HEK293 (cell line): Measurements from ENCODE around the gene ZNF653.

Experiments
- GLI2 ChIP-seq: fragments of 450-650 bp; formaldehyde crosslinking; IDR thresholded peaks from 2 replicates; pipeline ENCODE4; 2017; ENCODE audit warnings: missing biosample characterization, missing genetic modification characterization, low read depth, borderline replicate concordance
- KLF16 ChIP-seq: fragments of 450-650 bp; formaldehyde crosslinking; IDR thresholded peaks from 2 replicates; pipeline ENCODE4 v1.5.1; 2017; ENCODE audit warnings: missing biosample characterization, missing genetic modification characterization
- KLF17 ChIP-seq: fragments of 450-650 bp; formaldehyde crosslinking; IDR thresholded peaks from 2 replicates; pipeline ENCODE4 v1.5.1; 2016; ENCODE audit warnings: missing biosample characterization, missing genetic modification characterization
- KLF7 ChIP-seq: fragments of 450-650 bp; formaldehyde crosslinking; IDR thresholded peaks from 2 replicates; pipeline ENCODE4 v1.5.1; 2016; ENCODE audit warnings: missing biosample characterization, missing genetic modification characterization, borderline replicate concordance
- YY1 ChIP-seq: fragments of 450-650 bp; formaldehyde crosslinking; IDR thresholded peaks from 2 replicates; pipeline ENCODE4 v1.5.1; 2018; ENCODE audit warnings: missing biosample characterization, missing genetic modification characterization
- ZBTB26 ChIP-seq: fragments of 450-650 bp; formaldehyde crosslinking; optimal IDR thresholded peaks from 2 replicates; pipeline ENCODE3; 2016; ENCODE audit warnings: missing biosample characterization, mild to moderate bottlenecking, missing genetic modification characterization
- ZEB2 ChIP-seq: fragments of 450-650 bp; formaldehyde crosslinking; IDR thresholded peaks from 2 replicates; pipeline ENCODE4 v1.5.1; 2016; ENCODE audit warnings: missing biosample characterization, missing genetic modification characterization
- ZFP3 ChIP-seq: fragments of 450-650 bp; formaldehyde crosslinking; IDR thresholded peaks from 2 replicates; pipeline ENCODE4 v1.5.1; 2016; ENCODE audit warnings: low read depth, missing biosample characterization, missing genetic modification characterization
- ZNF138 ChIP-seq: fragments of 450-650 bp; formaldehyde crosslinking; IDR thresholded peaks from 2 replicates; pipeline ENCODE4 v1.5.1; 2016; ENCODE audit warnings: missing biosample characterization, missing genetic modification characterization, borderline replicate concordance
- ZNF155 ChIP-seq: fragments of 450-650 bp; formaldehyde crosslinking; IDR thresholded peaks from 2 replicates; pipeline ENCODE4 v1.5.1; 2016; ENCODE audit warnings: missing biosample characterization, missing genetic modification characterization
- ZNF157 ChIP-seq: fragments of 450-650 bp; formaldehyde crosslinking; IDR thresholded peaks from 2 replicates; pipeline ENCODE4 v1.5.1; 2016; ENCODE audit warnings: missing biosample characterization, missing genetic modification characterization
- ZNF174 ChIP-seq: fragments of 450-650 bp; formaldehyde crosslinking; IDR thresholded peaks from 2 replicates; pipeline ENCODE4 v1.5.0; 2017; ENCODE audit warnings: missing biosample characterization, mild to moderate bottlenecking, missing genetic modification characterization
- ZNF175 ChIP-seq: fragments of 450-650 bp; formaldehyde crosslinking; IDR thresholded peaks from 2 replicates; pipeline ENCODE4 v1.5.1; 2016; ENCODE audit warnings: missing biosample characterization, missing genetic modification characterization
- ZNF223 ChIP-seq: fragments of 450-650 bp; formaldehyde crosslinking; IDR thresholded peaks from 2 replicates; pipeline ENCODE4 v1.5.1; 2016; ENCODE audit warnings: missing biosample characterization, missing genetic modification characterization
- ZNF23 ChIP-seq: fragments of 450-650 bp; formaldehyde crosslinking; IDR thresholded peaks from 2 replicates; pipeline ENCODE4 v1.5.1; 2016; ENCODE audit warnings: missing biosample characterization, missing genetic modification characterization, borderline replicate concordance
- ZNF266 ChIP-seq: fragments of 450-650 bp; formaldehyde crosslinking; IDR thresholded peaks from 2 replicates; pipeline ENCODE4 v1.5.1; 2016; ENCODE audit warnings: missing biosample characterization, missing genetic modification characterization, low read depth
- ZNF324 ChIP-seq: fragments of 450-650 bp; formaldehyde crosslinking; IDR thresholded peaks from 2 replicates; pipeline ENCODE4 v1.5.1; 2016; ENCODE audit warnings: missing biosample characterization, missing genetic modification characterization
- ZNF341 ChIP-seq: fragments of 450-650 bp; formaldehyde crosslinking; IDR thresholded peaks from 2 replicates; pipeline ENCODE4; 2016; ENCODE audit warnings: low read depth, missing biosample characterization, missing genetic modification characterization
- ZNF350 ChIP-seq: fragments of 450-650 bp; formaldehyde crosslinking; IDR thresholded peaks from 2 replicates; pipeline ENCODE4 v1.5.0; 2017; ENCODE audit warnings: missing biosample characterization, mild to moderate bottlenecking, missing genetic modification characterization
- ZNF514 ChIP-seq: fragments of 450-650 bp; formaldehyde crosslinking; IDR thresholded peaks from 2 replicates; pipeline ENCODE4 v1.5.1; 2016; ENCODE audit warnings: missing biosample characterization, missing genetic modification characterization
- ZNF529 ChIP-seq: fragments of 450-650 bp; formaldehyde crosslinking; IDR thresholded peaks from 2 replicates; pipeline ENCODE4 v1.5.1; 2017; ENCODE audit warnings: missing genetic modification characterization, missing biosample characterization; ENCODE audit not compliant: insufficient replicate concordance
- ZNF596 ChIP-seq: fragments of 450-650 bp; IDR thresholded peaks from 2 replicates; pipeline ENCODE4 v1.5.0; 2018; ENCODE audit warnings: missing biosample characterization, mild to moderate bottlenecking, missing genetic modification characterization, moderate library complexity
- ZNF624 ChIP-seq: fragments of 450-650 bp; formaldehyde crosslinking; IDR thresholded peaks from 2 replicates; pipeline ENCODE4 v1.5.1; 2017; ENCODE audit warnings: missing biosample characterization, missing genetic modification characterization
- ZNF677 ChIP-seq: fragments of 450-650 bp; IDR thresholded peaks from 2 replicates; pipeline ENCODE4 v1.5.0; 2018; ENCODE audit warnings: missing biosample characterization, mild to moderate bottlenecking, missing genetic modification characterization, moderate library complexity
- ZNF692 ChIP-seq: fragments of 450-650 bp; formaldehyde crosslinking; IDR thresholded peaks from 2 replicates; pipeline ENCODE4 v1.5.1; 2016; ENCODE audit warnings: missing biosample characterization, missing genetic modification characterization
- TF ChIP-seq, protein P1 (sequence below): fragments of 450-650 bp; formaldehyde crosslinking; IDR thresholded peaks from 2 replicates; pipeline ENCODE4 v1.5.1; 2017; ENCODE audit warnings: missing biosample characterization, missing genetic modification characterization
- TF ChIP-seq, protein P2 (sequence below): fragments of 450-650 bp; formaldehyde crosslinking; conservative IDR thresholded peaks from 2 replicates; pipeline ENCODE4 v1.5.1; 2016; ENCODE audit warnings: low read depth, missing biosample characterization, missing genetic modification characterization
- TF ChIP-seq, protein P3 (sequence below): fragments of 450-650 bp; formaldehyde crosslinking; IDR thresholded peaks from 2 replicates; pipeline ENCODE4 v1.5.1; 2016; ENCODE audit warnings: missing biosample characterization, missing genetic modification characterization
- TF ChIP-seq, protein P4 (sequence below): IDR thresholded peaks from 2 replicates; pipeline ENCODE4 v1.6.1; 2011; ENCODE audit warnings: mild to moderate bottlenecking, low read depth, low read length, borderline replicate concordance

Gene ZNF653

GRCh38 chr19:11435057-11435832 is 70.4 kb downstream of the ZNF653 start, which contains the start of the genes ODAD3 and PRKCSH (continued):
- TF ChIP-seq, protein P1, sequence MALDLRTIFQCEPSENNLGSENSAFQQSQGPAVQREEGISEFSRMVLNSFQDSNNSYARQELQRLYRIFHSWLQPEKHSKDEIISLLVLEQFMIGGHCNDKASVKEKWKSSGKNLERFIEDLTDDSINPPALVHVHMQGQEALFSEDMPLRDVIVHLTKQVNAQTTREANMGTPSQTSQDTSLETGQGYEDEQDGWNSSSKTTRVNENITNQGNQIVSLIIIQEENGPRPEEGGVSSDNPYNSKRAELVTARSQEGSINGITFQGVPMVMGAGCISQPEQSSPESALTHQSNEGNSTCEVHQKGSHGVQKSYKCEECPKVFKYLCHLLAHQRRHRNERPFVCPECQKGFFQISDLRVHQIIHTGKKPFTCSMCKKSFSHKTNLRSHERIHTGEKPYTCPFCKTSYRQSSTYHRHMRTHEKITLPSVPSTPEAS (tag by site-specific recombination), result no peak
- TF ChIP-seq YY1, result peak; percentile 100
- TF ChIP-seq ZNF23, result no peak
- no peak for TF ChIP-seq ZNF677 (tag by site-specific recombination)
- no peak for TF ChIP-seq ZNF223 (tag by site-specific recombination)
- TF ChIP-seq, protein P2, sequence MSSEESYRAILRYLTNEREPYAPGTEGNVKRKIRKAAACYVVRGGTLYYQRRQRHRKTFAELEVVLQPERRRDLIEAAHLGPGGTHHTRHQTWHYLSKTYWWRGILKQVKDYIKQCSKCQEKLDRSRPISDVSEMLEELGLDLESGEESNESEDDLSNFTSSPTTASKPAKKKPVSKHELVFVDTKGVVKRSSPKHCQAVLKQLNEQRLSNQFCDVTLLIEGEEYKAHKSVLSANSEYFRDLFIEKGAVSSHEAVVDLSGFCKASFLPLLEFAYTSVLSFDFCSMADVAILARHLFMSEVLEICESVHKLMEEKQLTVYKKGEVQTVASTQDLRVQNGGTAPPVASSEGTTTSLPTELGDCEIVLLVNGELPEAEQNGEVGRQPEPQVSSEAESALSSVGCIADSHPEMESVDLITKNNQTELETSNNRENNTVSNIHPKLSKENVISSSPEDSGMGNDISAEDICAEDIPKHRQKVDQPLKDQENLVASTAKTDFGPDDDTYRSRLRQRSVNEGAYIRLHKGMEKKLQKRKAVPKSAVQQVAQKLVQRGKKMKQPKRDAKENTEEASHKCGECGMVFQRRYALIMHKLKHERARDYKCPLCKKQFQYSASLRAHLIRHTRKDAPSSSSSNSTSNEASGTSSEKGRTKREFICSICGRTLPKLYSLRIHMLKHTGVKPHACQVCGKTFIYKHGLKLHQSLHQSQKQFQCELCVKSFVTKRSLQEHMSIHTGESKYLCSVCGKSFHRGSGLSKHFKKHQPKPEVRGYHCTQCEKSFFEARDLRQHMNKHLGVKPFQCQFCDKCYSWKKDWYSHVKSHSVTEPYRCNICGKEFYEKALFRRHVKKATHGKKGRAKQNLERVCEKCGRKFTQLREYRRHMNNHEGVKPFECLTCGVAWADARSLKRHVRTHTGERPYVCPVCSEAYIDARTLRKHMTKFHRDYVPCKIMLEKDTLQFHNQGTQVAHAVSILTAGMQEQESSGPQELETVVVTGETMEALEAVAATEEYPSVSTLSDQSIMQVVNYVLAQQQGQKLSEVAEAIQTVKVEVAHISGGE (tag by site-specific recombination), result peak; percentile 97
- no peak for TF ChIP-seq ZNF266 (tag by site-specific recombination)
- TF ChIP-seq ZNF341 (tag by site-specific recombination), result no peak
- peak; percentile 68; the same call in 1 of the 2 replicates for TF ChIP-seq ZNF324 (tag by site-specific recombination)
- no peak for TF ChIP-seq ZNF174
- TF ChIP-seq ZNF514, result no peak
- TF ChIP-seq, protein P3, sequence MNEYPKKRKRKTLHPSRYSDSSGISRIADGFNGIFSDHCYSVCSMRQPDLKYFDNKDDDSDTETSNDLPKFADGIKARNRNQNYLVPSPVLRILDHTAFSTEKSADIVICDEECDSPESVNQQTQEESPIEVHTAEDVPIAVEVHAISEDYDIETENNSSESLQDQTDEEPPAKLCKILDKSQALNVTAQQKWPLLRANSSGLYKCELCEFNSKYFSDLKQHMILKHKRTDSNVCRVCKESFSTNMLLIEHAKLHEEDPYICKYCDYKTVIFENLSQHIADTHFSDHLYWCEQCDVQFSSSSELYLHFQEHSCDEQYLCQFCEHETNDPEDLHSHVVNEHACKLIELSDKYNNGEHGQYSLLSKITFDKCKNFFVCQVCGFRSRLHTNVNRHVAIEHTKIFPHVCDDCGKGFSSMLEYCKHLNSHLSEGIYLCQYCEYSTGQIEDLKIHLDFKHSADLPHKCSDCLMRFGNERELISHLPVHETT, result peak; percentile 85
- TF ChIP-seq KLF7 (tag by site-specific recombination), result peak; percentile 53; the same call in 1 of the 2 replicates
- no peak for TF ChIP-seq ZNF157 (tag by site-specific recombination)
- no peak for TF ChIP-seq ZNF529 (tag by site-specific recombination)
- no peak for TF ChIP-seq GLI2 (tag by site-specific recombination)
- no peak; the same call in 1 of the 2 replicates for TF ChIP-seq KLF17 (tag by site-specific recombination)
- peak; percentile 97 for TF ChIP-seq ZEB2 (tag by site-specific recombination)
- no peak for TF ChIP-seq ZNF138 (tag by site-specific recombination)
- no peak for TF ChIP-seq ZNF624 (tag by site-specific recombination)
- no peak for TF ChIP-seq ZNF350 (tag by site-specific recombination)
- TF ChIP-seq ZNF692 (tag by site-specific recombination), result peak; percentile 42; the same call in 1 of the 2 replicates
- no peak for TF ChIP-seq ZFP3 (tag by site-specific recombination)
- no peak for TF ChIP-seq ZNF155
- TF ChIP-seq ZNF596, result no peak
- TF ChIP-seq KLF16 (tag by site-specific recombination), result peak; percentile 45
- TF ChIP-seq, protein P4, sequence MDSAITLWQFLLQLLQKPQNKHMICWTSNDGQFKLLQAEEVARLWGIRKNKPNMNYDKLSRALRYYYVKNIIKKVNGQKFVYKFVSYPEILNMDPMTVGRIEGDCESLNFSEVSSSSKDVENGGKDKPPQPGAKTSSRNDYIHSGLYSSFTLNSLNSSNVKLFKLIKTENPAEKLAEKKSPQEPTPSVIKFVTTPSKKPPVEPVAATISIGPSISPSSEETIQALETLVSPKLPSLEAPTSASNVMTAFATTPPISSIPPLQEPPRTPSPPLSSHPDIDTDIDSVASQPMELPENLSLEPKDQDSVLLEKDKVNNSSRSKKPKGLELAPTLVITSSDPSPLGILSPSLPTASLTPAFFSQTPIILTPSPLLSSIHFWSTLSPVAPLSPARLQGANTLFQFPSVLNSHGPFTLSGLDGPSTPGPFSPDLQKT, result 0 out of 2 replicates have a peak, but pooled peaks have one; percentile 53
- no peak for TF ChIP-seq ZNF175
- TF ChIP-seq ZBTB26, result peak; percentile 53
